GM12878 (cell line): Measurements from ENCODE around the gene LCE1F.

Source experiments
- ASH2L ChIP-seq: fragments of 300-600, 200-600 bp; sonication (generic); IDR thresholded peaks from 2 replicates; pipeline ENCODE4 v1.6.1; 2017; ENCODE audit warnings: low read depth, mild to moderate bottlenecking, borderline replicate concordance
- BRCA1 ChIP-seq: IDR thresholded peaks from 2 replicates; pipeline ENCODE4 v1.6.1; 2011; ENCODE audit warnings: low read depth, low read length, improper control_type of control experiment
- POLR2A ChIP-seq: IDR thresholded peaks from 2 replicates; pipeline ENCODE4 v1.6.1; 2011; ENCODE audit warnings: low read depth, mild to moderate bottlenecking, low read length
- ZNF274 ChIP-seq: IDR thresholded peaks from one replicate; pipeline ENCODE4 v1.8.0; 2011; ENCODE audit not compliant: insufficient read length, insufficient read depth

- TF ChIP-seq ASH2L (no peak), POLR2A (no peak), BRCA1 (no peak), ZNF274 (no peak)
Observed at GRCh38 chr1:152770411-152770810, 4.5 kb upstream of the LCE1F start.
